Neural cell (in vitro differentiated cells): Measurements from ENCODE around the gene KRTAP2-2.
"Not testable (repeated sequence)": the region's sequence is repeated elsewhere in the genome, so short reads cannot be mapped to it uniquely, and the experiment has no call there.

Experiments used
- EP300 ChIP-seq: fragments of 450-650 bp; conservative IDR thresholded peaks from 2 replicates; pipeline ENCODE4 v1.6.1; 2014; ENCODE audit warnings: antibody characterized with exemption, mild to moderate bottlenecking, moderate library complexity; ENCODE audit not compliant: poor library complexity, severe bottlenecking
- TF ChIP-seq, protein P1 (sequence below): fragments of 450-650 bp; IDR thresholded peaks from 2 replicates; pipeline ENCODE4 v1.5.1; 2014; ENCODE audit warnings: antibody characterized with exemption, mild to moderate bottlenecking, moderate library complexity; ENCODE audit not compliant: poor library complexity, severe bottlenecking

DNA sequence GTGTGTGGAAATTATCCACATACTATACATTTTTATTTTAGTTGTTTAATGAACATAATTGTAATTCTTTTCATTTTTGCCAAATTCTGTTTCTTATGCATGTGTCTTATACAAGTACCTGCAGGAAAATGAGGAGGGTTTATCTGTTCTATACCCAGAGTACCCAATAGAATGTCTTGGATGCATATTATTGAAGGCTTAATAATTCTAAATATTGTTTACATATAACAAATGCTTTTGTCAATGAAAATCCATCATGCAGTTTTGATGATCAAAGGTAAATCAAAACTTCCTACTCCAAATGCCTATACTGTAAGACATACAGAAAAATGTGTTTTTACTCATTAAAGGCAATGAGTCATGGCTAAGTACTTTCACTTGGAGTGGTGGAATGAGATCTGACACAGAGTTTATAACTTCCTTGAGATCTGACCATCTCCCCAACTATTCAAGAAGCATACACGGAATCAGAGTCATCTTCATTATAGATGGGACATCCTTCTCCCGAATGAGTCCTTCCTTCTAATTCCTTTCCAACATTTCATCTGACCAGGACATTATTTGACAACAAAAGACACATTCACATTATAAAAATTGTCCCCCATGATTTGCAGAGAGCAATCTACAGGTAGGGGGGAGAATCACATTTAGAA, 49.5 kb upstream of the KRTAP2-2 start:
- TF ChIP-seq, protein P1, sequence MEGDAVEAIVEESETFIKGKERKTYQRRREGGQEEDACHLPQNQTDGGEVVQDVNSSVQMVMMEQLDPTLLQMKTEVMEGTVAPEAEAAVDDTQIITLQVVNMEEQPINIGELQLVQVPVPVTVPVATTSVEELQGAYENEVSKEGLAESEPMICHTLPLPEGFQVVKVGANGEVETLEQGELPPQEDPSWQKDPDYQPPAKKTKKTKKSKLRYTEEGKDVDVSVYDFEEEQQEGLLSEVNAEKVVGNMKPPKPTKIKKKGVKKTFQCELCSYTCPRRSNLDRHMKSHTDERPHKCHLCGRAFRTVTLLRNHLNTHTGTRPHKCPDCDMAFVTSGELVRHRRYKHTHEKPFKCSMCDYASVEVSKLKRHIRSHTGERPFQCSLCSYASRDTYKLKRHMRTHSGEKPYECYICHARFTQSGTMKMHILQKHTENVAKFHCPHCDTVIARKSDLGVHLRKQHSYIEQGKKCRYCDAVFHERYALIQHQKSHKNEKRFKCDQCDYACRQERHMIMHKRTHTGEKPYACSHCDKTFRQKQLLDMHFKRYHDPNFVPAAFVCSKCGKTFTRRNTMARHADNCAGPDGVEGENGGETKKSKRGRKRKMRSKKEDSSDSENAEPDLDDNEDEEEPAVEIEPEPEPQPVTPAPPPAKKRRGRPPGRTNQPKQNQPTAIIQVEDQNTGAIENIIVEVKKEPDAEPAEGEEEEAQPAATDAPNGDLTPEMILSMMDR: not testable (repeated sequence)
- not testable (repeated sequence) for TF ChIP-seq EP300
